ENCODE measurements around the gene PSME3. TPM values are rescaled to one million over a fixed set of nuclear protein-coding genes. Genes with fewer than 3 reads are reported as not detected.

Gene PSME3
- total and polyA plus RNA-seq, 2 of the 13 experiments (the other 11 are each of a cell fraction or from before 2014, with no cell fraction given): 66.3 to 135 TPM

- TF ChIP-seq ZNF280D (CRISPR knock-in tag; IDR thresholded peaks at IDR 0.05) (no peak), TIGD3 (CRISPR knock-in tag; IDR thresholded peaks at IDR 0.05; ENCODE audit: borderline replicate concordance) (no peak), NR1H2 (CRISPR knock-in tag; IDR thresholded peaks at IDR 0.05; ENCODE audit: borderline replicate concordance, low read depth) (no peak), ZNF205 (CRISPR knock-in tag; IDR thresholded peaks at IDR 0.05) (0 out of 2 replicates have a peak, but pooled peaks have one; percentile 32), HOXA3 (CRISPR knock-in tag; IDR thresholded peaks at IDR 0.05) (peak; percentile 76; the same call in 1 of the 2 replicates), ZNF792 (CRISPR knock-in tag; IDR thresholded peaks at IDR 0.05) (0 out of 2 replicates have a peak, but pooled peaks have one; percentile 39), MIXL1 (CRISPR knock-in tag; IDR thresholded peaks at IDR 0.05) (peak; percentile 38; the same call in 1 of the 2 replicates), RARA (CRISPR knock-in tag; IDR thresholded peaks at IDR 0.05) (peak; percentile 79), LBX2 (CRISPR knock-in tag; IDR thresholded peaks at IDR 0.05; ENCODE audit: borderline replicate concordance) (no peak), ZNF790 (CRISPR knock-in tag; IDR thresholded peaks at IDR 0.05; ENCODE audit: borderline replicate concordance) (no peak), SIN3A (IDR thresholded peaks at IDR 0.05; ENCODE audit: borderline replicate concordance, low read depth, low read length) (peak; percentile 81; the same call in 1 of the 2 replicates), ZBTB37 (CRISPR knock-in tag; IDR thresholded peaks at IDR 0.05) (no peak), ZNF850 (CRISPR knock-in tag; conservative IDR thresholded peaks at IDR 0.05) (no peak), ZNF138 (CRISPR knock-in tag; IDR thresholded peaks at IDR 0.05; ENCODE audit: low read depth) (no peak), ZNF160 (CRISPR knock-in tag; IDR thresholded peaks at IDR 0.05) (no peak), ZNF747 (CRISPR knock-in tag; IDR thresholded peaks at IDR 0.05; ENCODE audit: borderline replicate concordance) (0 out of 2 replicates have a peak, but pooled peaks have one; percentile 62), NFE2L1 (CRISPR knock-in tag; IDR thresholded peaks at IDR 0.05; ENCODE audit: borderline replicate concordance) (no peak), CREM (IDR thresholded peaks at IDR 0.05) (peak; percentile 55; the same call in 1 of the 2 replicates), CREM (CRISPR knock-in tag; IDR thresholded peaks at IDR 0.05) (no peak), SNAPC2 (CRISPR knock-in tag; IDR thresholded peaks at IDR 0.05) (0 out of 2 replicates have a peak, but pooled peaks have one; percentile 62), ARID3A (IDR thresholded peaks at IDR 0.05; ENCODE audit: low read depth, low read length) (no peak; the same call in 1 of the 2 replicates)
Measured at GRCh38 chr17:42855048-42855596, 21.9 kb downstream of the PSME3 start (continued).

Measured in HepG2 (cell line).